ENCODE measurements around the gene PCDH19.
"Not testable (repeated sequence)": the region's sequence is repeated elsewhere in the genome, so short reads cannot be mapped to it uniquely, and the experiment has no call there.

Gene PCDH19

GRCh38 chrX:100409610-100410590 is at the start of gene PCDH19:
TSS of gene PCDH19 (minus strand) at chrX:100410273. CDS start at chrX:100408597, 1,676 bp downstream.
- peak; percentile 78 for DNase-seq (ENCODE audit: low spot score)

GRCh38 chrX:100449696-100450608 is 39.9 kb upstream of the PCDH19 start:
- no peak for DNase-seq (ENCODE audit: low spot score)

- peak; percentile 69 for DNase-seq (ENCODE audit: low spot score)
Measured at GRCh38 chrX:100447655-100448397, 37.8 kb upstream of the PCDH19 start.

- no peak for DNase-seq (ENCODE audit: low spot score)
Measured at GRCh38 chrX:100445593-100445992, 35.5 kb upstream of the PCDH19 start.

- not testable (repeated sequence) for DNase-seq (ENCODE audit: low spot score)
Measured at GRCh38 chrX:100441321-100441720, 31.2 kb upstream of the PCDH19 start.

GRCh38 chrX:100440006-100440405 is 29.9 kb upstream of the PCDH19 start:
- DNase-seq (ENCODE audit: low spot score), result no peak

GRCh38 chrX:100435726-100436125 is 25.7 kb upstream of the PCDH19 start:
- DNase-seq (ENCODE audit: low spot score), result no peak

- no peak for DNase-seq (ENCODE audit: low spot score)
Measured at GRCh38 chrX:100424012-100424411, 13.9 kb upstream of the PCDH19 start.

GRCh38 chrX:100418556-100418955 is 8.5 kb upstream of the PCDH19 start:
- no peak for DNase-seq (ENCODE audit: low spot score)

GRCh38 chrX:100417681-100418080 is 7.6 kb upstream of the PCDH19 start:
- no peak for DNase-seq (ENCODE audit: low spot score)

GRCh38 chrX:100413229-100413628 is 3.2 kb upstream of the PCDH19 start:
- DNase-seq (ENCODE audit: low spot score), result no peak

- no peak for DNase-seq (ENCODE audit: low spot score)
Measured at GRCh38 chrX:100411802-100412715, 2.0 kb upstream of the PCDH19 start.

GRCh38 chrX:100410901-100411801 is 1.1 kb upstream of the PCDH19 start:
- peak; percentile 61 for DNase-seq (ENCODE audit: low spot score)

GRCh38 chrX:100408713-100409609 is 1.1 kb downstream of the PCDH19 start:
- DNase-seq (ENCODE audit: low spot score), result peak; percentile 61

- DNase-seq (ENCODE audit: low spot score), result no peak
Measured at GRCh38 chrX:100407784-100408712, 2.0 kb downstream of the PCDH19 start.

- DNase-seq (ENCODE audit: low spot score), result no peak
Measured at GRCh38 chrX:100407147-100407783, 2.8 kb downstream of the PCDH19 start.

- DNase-seq (ENCODE audit: low spot score), result no peak
Measured at GRCh38 chrX:100405424-100405823, 4.6 kb downstream of the PCDH19 start.

All from left forelimb (tissue), 1 donor.